Fibroblast of lung (primary cell): ENCODE data around the gene LASP1. TPM values are rescaled to one million over a fixed set of nuclear protein-coding genes. Genes with fewer than 3 reads are reported as not detected.
A peak's percentile ranks its signal among the peaks of the same experiment; 100 is the strongest.

Source experiments
- DNase-seq, 2 donors: peaks; one replicate each; pipeline versions ENCODE4 v3.0.0 to v3.0.0-alpha.2; 2010; ENCODE audit warnings: low read depth in 2 of 2
- H2AFZ ChIP-seq: 2 replicates; pipeline ENCODE4 v1.5.1; 2012; ENCODE audit warnings: low read length, control low read depth, inconsistent platforms
- H3K27ac ChIP-seq: 2 replicates; pipeline ENCODE4 v1.5.1; 2011; ENCODE audit warnings: low read length, control low read depth; ENCODE audit not compliant: insufficient read depth
- H3K27me3 ChIP-seq: 2 replicates; pipeline ENCODE4 v1.5.1; 2011; ENCODE audit warnings: mild to moderate bottlenecking, low read length; ENCODE audit not compliant: control insufficient read depth, insufficient read depth
- H3K36me3 ChIP-seq: 2 replicates; pipeline ENCODE4 v1.5.1; 2011; ENCODE audit warnings: low read length; ENCODE audit not compliant: control insufficient read depth, insufficient read depth
- H3K4me1 ChIP-seq: 2 replicates; pipeline ENCODE4 v1.5.1; 2011; ENCODE audit warnings: low read length; ENCODE audit not compliant: control insufficient read depth, insufficient read depth; ENCODE audit errors: extremely low read depth
- H3K4me2 ChIP-seq: 2 replicates; pipeline ENCODE4 v1.5.1; 2011; ENCODE audit warnings: low read length, control low read depth; ENCODE audit not compliant: insufficient read depth; ENCODE audit errors: extremely low read depth
- H3K4me3 ChIP-seq, 4 experiments: fragments of 200-600 bp in 1 of 4; sonication (generic) in 1 of 4; replicated peaks in 1 of 4; 2 replicates each; pipeline ENCODE4 v1.5.1; 2011 to 2016; ENCODE audit warnings: low read length in 4 of 4, low read depth in 3 of 4, mild to moderate bottlenecking in 3 of 4, control low read depth in 2 of 4, inconsistent platforms in 1 of 4, mixed read lengths in 1 of 4; ENCODE audit not compliant: insufficient read depth in 1 of 4; ENCODE audit errors: control extremely low read depth in 1 of 4
- H3K79me2 ChIP-seq: 2 replicates; pipeline ENCODE4 v1.5.1; 2012; ENCODE audit warnings: mild to moderate bottlenecking, low read length, inconsistent platforms; ENCODE audit not compliant: control insufficient read depth, insufficient read depth
- H3K9ac ChIP-seq: 2 replicates; pipeline ENCODE4 v1.5.1; 2011; ENCODE audit warnings: mild to moderate bottlenecking, low read length, control low read depth; ENCODE audit not compliant: insufficient read depth
- H3K9me3 ChIP-seq: 2 replicates; pipeline ENCODE4 v1.5.1; 2012; ENCODE audit warnings: low read depth, low read length; ENCODE audit not compliant: control insufficient read depth, insufficient read depth
- H4K20me1 ChIP-seq: 2 replicates; pipeline ENCODE4 v1.5.1; 2011; ENCODE audit warnings: low read length; ENCODE audit not compliant: control insufficient read depth, insufficient read depth; ENCODE audit errors: extremely low read depth
- EZH2 ChIP-seq: IDR thresholded peaks from 2 replicates; pipeline ENCODE4 v1.5.1; 2012; ENCODE audit warnings: low read length, control low read depth, mild to moderate bottlenecking; ENCODE audit errors: missing control alignments
- polyA plus RNA-seq, 2 donors: library from polyadenylated mRNA; depleted of rRNA in 1 of 2; stranded (reverse) in 1 of 2; unstranded in 1 of 2; fragments of >200 nt; gene quantifications; 2 replicates each; pipeline ENCODE4 v1.2.1, GENCODE V29; 2011 to 2012; ENCODE audit warnings: missing spikeins in 1 of 2
- total RNA-seq: library from RNA; depleted of rRNA; stranded (reverse); fragments of >200 nt; gene quantifications from 2 replicates; pipeline ENCODE4 v1.2.1, GENCODE V29; 2014
- TF ChIP-seq, protein P1 (sequence below), 2 donors: IDR thresholded peaks in 1 of 2; conservative IDR thresholded peaks in 1 of 2; 1 replicate in 1 of 2; 2 replicates in 1 of 2; pipeline ENCODE4 v1.5.1; 2011 to 2012; ENCODE audit warnings: low read length in 2 of 2, control low read depth in 1 of 2, inconsistent platforms in 1 of 2, low read depth in 1 of 2, mild to moderate bottlenecking in 1 of 2

Gene LASP1
- total and polyA plus RNA-seq, 2 donors (not counting 1 experiment from before 2014, with no cell fraction given), result 79.8 to 208 TPM

DNA sequence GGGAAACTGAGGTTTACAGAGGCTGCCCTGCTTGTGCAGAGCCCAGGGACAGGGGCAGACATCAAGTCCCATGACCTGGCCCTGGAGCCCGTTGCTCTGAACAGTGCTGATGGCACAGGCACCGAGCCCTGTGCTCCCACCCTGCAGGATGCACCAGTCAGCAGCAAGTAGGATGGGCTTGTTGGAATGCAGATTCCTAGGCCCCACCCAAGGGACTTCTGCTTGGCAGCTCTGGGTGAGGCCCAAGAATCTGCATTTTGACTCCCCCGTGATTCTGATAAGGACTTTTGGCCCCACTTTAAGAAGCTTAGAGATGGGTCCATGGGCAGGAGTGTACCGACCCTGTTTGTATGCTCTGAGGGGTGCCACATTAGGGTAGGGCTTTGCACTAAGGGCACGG, 23.3 kb downstream of the LASP1 start:
- peaks cover 45% of the 10 kb centered on the region for H3K36me3 ChIP-seq
- H3K9me3 ChIP-seq, result no peaks in the 10 kb centered on the region
- no peak overlapping the region for H3K4me2 ChIP-seq
- peaks cover 27% of the 10 kb centered on the region for H3K4me1 ChIP-seq
- no peak overlapping the region for H3K27ac ChIP-seq
- no peak overlapping the region for H3K4me3 ChIP-seq
- no peak overlapping the region for H3K9ac ChIP-seq
- no peak for DNase-seq
- H2AFZ ChIP-seq, result no peak overlapping the region
- H4K20me1 ChIP-seq, result no peaks in the 10 kb centered on the region
- H3K27me3 ChIP-seq, result no peaks in the 10 kb centered on the region
- TF ChIP-seq, protein P1, sequence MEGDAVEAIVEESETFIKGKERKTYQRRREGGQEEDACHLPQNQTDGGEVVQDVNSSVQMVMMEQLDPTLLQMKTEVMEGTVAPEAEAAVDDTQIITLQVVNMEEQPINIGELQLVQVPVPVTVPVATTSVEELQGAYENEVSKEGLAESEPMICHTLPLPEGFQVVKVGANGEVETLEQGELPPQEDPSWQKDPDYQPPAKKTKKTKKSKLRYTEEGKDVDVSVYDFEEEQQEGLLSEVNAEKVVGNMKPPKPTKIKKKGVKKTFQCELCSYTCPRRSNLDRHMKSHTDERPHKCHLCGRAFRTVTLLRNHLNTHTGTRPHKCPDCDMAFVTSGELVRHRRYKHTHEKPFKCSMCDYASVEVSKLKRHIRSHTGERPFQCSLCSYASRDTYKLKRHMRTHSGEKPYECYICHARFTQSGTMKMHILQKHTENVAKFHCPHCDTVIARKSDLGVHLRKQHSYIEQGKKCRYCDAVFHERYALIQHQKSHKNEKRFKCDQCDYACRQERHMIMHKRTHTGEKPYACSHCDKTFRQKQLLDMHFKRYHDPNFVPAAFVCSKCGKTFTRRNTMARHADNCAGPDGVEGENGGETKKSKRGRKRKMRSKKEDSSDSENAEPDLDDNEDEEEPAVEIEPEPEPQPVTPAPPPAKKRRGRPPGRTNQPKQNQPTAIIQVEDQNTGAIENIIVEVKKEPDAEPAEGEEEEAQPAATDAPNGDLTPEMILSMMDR (conservative IDR thresholded peaks at IDR 0.05 in 1 of 2, IDR thresholded peaks at IDR 0.05 in 1 of 2; ENCODE audit: low read depth in 1 of 2, low read length in 2 of 2), result no peak
- H3K79me2 ChIP-seq, result peaks cover 73% of the 10 kb centered on the region

DNA sequence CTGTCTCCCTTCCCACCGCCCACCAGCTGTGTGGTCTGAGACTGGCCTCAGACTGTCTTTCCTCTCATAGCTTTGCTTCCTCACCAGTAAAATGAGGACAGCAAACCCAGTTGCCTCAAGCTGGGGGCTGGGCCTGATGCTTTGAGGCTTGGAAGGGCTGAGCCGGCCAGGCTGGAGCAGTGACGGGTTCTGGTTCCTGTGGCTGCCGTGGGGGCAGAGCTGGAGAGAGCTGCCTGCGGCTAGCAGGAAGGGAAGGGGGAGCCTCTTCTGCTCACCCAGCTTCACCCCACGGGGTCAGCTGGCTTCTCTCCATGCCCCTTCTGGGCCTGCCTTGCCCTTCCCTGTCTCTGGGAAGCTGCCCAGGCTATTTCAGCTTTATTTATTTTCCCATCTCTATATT, 23.7 kb downstream of the LASP1 start:
- Histone ChIP-seq H2AFZ (no peak overlapping the region), H3K79me2 (peaks cover 72% of the 10 kb centered on the region), H3K4me3 (no peak overlapping the region), H3K4me2 (no peak overlapping the region), H3K4me1 (peaks cover 31% of the 10 kb centered on the region), H3K27me3 (no peaks in the 10 kb centered on the region), H3K27ac (no peak overlapping the region), H3K9me3 (no peaks in the 10 kb centered on the region), H3K9ac (no peak overlapping the region), H3K36me3 (peaks cover 48% of the 10 kb centered on the region), H4K20me1 (no peaks in the 10 kb centered on the region)
- no peak for TF ChIP-seq EZH2
- TF ChIP-seq, protein P1 (conservative IDR thresholded peaks at IDR 0.05 in 1 of 2, IDR thresholded peaks at IDR 0.05 in 1 of 2; ENCODE audit: low read depth in 1 of 2, low read length in 2 of 2), result no peak
- peak in 1 of 2 donors; percentile 62 for DNase-seq

DNA sequence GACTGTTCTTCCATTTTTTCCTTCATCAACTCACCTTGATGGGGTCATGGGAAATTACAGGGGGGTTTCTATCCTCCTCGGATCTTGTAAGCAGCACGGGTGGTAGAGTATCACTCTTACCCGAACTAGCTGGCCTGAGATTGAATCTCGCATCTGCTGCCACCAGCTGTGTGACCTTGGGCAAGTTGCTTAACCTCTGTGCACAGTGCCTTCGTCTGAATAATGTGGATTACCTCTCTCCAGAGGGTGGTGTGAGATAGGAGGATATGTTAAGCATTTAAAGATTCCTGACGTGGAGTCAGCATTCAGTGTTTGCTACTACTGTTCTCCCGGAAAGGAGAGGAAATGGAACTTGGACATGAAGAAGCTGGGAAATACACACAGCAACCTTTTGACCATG, 24.4 kb downstream of the LASP1 start:
- Histone ChIP-seq H3K4me1 (peaks cover 32% of the 10 kb centered on the region), H2AFZ (no peak overlapping the region), H3K4me3 (no peak overlapping the region), H3K36me3 (peaks cover 51% of the 10 kb centered on the region), H3K27me3 (no peaks in the 10 kb centered on the region), H4K20me1 (no peaks in the 10 kb centered on the region), H3K9ac (no peak overlapping the region), H3K4me2 (no peak overlapping the region), H3K9me3 (no peaks in the 10 kb centered on the region), H3K27ac (no peak overlapping the region), H3K79me2 (peaks cover 68% of the 10 kb centered on the region)
- no peak for TF ChIP-seq EZH2
- DNase-seq, result no peak
